HG03558 (cell line): ENCODE measurements around the gene LRRC23.
A peak's percentile ranks its signal among the peaks of the same experiment; 100 is the strongest.
"Not testable (repeated sequence)": the region's sequence is repeated elsewhere in the genome, so short reads cannot be mapped to it uniquely, and the experiment has no call there.

Source experiments
- ATAC-seq: cut with Tn5 transposase; IDR thresholded peaks from one replicate; pipeline ENCODE4 v1.9.1; 2021; ENCODE audit warnings: moderate number of reproducible peaks; ENCODE audit not compliant: unreplicated experiment; ENCODE audit errors: extremely low read depth

The LRRC23 gene

DNA sequence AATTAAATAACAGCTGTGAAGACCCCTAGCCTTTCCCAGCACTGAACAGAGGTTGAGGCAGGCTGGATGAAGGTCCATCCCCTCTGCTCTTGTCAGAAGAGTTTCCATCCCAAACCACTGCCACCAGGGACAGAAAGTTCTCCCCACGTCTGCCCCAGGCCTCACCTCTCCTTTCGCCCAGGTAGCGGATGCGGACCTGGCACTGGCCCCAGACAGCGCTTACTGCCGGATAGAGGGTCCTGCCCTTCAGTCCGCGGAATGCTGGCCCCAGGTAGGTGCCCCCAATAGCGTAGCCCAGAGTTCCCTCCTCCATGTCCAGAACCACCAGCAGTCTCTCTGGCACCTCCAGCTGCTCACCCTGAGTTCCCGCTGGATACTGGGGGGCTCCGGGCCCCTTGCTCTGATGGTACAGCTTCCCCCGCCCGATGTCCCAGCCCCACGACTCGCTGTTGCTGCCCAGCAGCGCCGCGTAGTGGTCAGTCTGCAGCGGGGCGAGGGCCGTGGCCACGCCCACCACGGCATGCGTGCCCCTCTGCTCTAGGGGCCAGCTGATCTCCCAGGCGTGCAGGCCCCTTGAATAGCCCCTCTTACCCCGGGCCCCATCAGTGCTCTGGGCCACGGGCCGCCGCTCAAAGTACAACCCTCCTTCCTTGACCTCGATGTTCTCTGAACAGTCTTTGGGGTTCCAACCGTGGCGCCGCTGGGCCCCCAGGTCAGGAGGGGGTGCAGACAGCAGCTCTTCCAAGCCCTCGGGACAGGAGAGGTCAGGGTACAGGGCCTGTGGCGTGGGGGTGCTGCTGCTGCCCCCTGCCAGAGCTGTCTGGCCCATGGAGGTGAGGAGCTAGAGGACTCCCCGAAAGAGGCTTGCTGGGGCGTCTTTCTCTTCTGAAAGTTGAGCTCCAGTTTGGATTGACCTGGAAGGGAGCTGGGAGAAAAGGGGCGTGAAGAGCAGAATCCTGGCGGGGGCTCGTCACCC is 32.3 kb upstream of the LRRC23 start:
- ATAC-seq = no peak

GRCh38 chr12:6873094-6874014 is 31.3 kb upstream of the LRRC23 start, which contains the start of gene SPSB2:
Gene SPSB2 (minus strand): TSS chr12:6873303. CDS start chr12:6872901, 402 bp downstream.
- ATAC-seq = peak; percentile 61

GRCh38 chr12:6874015-6874368 is 30.6 kb upstream of the LRRC23 start:
- not testable (repeated sequence) for ATAC-seq

DNA sequence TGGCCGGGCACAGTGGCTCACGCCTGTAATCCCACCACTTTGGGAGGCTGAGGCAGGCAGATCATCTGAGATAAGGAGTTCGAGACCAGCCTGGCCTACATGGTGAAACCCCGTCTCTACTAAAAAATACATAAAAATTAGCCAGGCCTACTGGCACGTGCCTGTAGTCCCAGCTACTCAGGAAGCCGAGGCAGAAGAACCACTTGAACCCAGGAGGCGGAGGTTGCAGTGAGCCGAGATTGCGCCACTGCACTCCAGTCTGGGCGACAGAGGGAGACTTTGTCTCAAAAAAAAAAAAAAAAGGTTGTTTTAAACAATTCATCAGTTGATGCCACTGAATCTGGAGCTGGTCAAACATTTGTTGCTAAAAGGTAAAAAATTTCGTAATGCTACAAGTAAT is 24.8 kb upstream of the LRRC23 start:
- ATAC-seq = not testable (repeated sequence)

- no peak for ATAC-seq
Observed at GRCh38 chr12:6883252-6883651, 21.4 kb upstream of the LRRC23 start.

DNA sequence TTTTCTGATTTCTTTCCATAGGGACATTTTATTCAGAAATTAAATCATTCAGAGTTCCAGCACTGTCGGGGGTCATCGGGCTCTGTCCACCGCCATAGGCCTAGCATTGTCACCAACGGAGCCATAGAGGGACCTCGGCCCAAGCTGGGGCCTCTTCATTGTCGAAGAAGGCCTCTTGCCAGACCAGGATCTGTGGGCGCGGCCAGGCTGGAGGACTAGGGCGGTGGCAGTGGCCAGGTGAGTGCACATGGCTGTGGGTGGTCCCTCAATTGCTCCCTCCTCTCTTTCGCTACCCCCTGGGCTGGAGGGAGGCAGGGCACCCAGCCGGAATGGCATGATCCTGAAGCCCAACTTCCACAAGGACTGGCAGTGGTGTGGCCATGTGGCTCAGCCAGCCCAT is 20.9 kb upstream of the LRRC23 start:
- ATAC-seq = no peak

DNA sequence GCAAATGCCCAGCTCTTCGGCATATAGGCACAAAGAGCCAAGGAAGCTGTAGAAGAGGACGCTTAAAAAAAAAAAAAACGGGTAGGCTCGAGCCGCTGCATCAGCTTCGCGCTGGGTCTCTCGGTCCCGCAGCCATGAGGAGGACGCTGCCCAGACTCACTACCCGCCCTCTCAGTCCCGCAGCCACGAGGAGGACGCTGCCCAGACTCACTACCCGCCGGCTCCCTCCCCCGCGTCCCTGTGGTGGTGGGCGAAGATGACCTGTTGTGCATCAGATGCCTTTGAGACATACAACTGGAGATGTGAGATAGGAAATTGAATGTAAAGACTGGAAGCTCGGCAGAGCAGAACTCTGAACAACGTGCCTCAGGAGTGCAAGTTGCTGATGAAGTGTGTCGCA is 20.1 kb upstream of the LRRC23 start:
- ATAC-seq = no peak

GRCh38 chr12:6886206-6886999 is 18.2 kb upstream of the LRRC23 start:
- not testable (repeated sequence) for ATAC-seq

DNA sequence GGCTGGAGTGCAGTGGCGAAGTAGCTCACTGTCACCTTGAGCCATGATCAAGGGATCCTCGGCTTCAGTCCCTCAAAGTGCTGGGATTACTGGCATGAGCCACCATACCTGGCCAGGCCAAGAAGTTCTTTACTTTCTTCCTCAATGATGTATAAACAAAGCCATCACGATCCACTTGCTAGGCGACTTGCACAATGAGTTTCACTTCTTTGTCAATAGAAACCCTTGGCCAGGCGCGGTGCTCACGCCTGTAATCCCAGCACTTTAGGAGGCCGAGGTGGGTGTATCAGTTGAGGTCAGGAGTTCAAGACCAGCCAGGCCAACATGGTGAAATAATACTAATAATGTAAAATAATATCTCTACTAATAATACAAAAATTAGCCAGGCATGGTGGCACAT is 17.2 kb upstream of the LRRC23 start:
- ATAC-seq = no peak

DNA sequence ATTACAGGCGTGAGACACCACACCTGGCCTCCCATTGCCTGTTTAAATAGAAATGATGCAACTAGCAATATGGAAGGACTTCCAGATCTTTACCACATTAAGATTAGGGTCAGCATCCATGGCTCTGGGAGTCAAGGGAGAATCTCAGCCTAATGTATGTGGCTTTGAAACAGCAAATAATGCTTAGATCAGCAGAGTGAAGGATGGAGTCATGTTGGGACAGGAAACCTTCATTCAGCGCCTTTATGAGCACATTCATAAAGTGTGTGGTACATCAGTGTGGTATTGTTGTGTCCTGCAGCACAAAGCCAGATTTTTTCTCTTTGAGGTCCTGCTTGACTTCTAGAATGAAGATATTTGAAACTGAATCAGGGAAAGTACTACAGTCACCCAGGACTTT is 16.3 kb upstream of the LRRC23 start:
- no peak for ATAC-seq

- ATAC-seq = not testable (repeated sequence)
Observed at GRCh38 chr12:6888794-6889193, 15.8 kb upstream of the LRRC23 start.

DNA sequence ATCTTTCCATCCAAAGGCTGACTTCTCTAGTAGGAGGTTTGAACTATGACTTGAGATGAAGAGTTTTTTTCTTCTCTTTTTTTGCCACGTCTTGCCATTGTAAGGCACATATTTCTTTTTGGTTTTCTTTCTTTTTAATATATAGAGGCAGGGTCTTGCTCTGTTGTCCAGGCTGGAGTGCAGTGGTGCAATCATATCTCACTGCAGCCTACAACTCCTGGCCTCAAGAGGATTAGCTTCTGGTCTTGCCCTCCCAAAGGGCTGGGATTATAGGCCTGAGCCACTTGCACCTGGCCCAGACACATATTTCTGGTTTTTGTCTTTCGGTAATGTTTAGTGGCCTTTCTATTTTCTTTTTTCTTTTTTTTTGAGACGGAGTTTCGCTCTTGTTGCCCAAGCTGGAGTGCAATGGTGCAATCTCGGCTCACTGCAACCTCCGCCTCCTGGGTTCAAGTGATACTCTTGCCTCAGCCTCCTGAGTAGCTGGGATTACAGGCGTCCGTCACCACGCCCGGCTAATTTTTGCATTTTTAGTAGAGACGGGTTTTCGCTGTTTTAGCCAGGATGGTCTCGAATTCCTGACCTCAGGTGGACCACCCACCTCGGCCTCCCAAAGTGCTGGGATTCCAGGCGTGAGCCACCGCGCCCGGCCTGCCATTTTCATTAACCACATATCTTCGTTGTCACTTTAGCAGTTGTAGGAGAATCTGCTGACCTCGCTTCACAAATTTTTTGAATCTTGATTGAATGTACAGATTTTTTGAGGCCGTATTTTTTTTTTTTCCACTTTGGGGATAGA is 14.6 kb upstream of the LRRC23 start:
- not testable (repeated sequence) for ATAC-seq

DNA sequence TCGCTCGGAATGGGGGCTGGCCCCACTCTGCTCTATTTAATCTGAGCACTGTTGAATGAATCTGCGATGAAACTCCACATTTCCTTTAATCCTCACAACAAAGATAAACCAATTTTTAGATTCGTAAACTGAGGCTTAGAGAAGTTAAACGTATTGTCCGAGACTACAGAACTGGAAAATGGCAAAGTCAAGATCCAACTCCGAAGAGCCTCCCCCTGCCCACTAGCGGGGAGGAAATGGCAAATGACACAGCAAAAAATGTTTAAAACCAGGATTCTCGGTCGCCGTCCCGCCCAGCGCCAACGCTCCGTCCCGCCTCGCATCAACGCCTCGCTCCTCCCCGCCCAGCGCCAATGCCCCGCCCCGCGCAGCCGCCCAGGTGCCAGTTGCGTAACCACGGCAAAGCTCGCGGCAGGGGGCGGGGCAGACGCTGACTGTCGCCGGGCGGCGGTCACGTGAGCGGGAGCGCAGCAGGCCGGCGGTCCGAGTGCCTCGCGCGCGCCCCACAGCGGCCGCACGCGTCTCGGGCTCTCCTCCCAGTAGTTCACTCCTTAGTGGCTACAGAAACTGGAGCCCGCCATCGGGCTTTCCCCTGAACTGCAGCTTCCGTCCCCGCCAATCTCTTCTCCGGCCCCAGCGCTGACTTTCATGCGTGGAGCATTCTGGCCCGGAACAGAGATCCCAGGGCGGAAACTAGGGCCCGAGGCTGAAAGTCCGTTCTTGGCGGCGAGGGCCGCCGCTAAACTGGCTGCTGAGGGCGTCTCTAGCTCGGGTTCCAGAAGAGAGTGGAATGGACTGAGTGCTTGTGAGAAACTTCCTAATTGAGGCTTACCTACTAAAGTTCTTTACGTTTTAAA is 13.6 kb upstream of the LRRC23 start:
- peak; percentile 86 for ATAC-seq

DNA sequence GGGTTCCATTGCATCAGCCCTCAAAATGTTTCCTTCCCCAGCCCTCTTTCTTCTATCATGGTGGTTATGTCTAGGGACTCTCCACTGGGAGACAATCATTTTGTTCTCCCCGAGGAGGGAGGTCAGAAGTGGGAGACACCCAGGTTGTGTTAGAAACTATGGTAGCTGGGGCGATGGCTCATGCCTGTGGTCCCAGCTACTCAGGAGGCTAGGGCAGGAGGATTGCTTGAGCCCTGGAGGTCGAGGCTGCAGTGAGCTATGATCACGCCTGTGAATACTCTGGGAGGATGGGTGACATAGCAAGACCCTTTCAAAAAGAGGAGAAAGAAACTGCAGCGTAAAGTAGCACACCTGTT is 13.0 kb upstream of the LRRC23 start:
- ATAC-seq = no peak

DNA sequence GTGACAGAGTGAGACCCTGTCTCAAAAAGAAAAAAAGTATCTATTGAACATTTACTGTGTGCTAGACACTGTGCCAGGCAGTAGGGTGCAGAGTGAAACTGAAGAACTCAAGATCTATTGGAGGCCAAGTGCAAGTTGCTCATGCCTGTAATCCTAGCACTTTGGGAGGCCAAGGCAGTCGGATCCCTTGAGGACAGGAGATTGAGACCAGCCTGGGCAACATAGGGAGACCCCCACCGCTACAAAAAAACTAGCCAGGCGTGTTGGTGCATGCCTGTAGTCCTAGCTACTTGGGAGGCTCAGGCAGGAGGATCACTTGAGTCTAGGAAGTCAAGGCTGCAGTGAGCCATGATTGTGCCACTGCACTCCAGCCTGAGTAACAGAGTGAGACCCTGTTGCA is 11.9 kb upstream of the LRRC23 start:
- ATAC-seq = not testable (repeated sequence)

GRCh38 chr12:6894321-6894720 is 10.3 kb upstream of the LRRC23 start:
- no peak for ATAC-seq

DNA sequence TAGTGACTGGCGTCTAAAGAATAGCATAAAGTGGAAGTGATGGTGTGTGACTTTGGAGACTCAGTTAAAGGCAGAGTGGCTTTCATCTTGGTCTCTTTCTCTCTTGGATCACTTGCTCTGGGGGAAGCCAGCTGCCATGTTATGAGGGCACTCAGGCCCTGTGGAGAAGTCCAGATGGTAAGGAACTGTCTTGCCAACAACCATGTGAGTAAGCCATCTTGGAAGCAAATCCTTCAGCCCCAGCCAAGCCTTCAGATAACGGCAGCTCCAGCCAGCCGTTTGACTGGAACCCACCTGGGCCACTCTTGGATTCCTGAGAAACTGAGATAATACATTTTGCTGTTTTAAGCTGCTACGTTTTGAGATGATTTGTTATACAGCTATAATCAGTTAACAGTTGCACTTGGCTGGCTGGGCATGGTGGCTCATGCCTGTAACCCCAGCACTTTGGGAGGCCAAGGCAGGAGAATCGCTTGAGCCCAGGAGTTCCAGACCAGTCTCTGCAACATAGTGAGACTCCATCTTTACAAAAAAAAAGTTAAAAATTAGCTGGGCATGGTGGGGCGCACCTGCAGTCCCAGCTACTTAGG is 7.7 kb upstream of the LRRC23 start:
- no peak for ATAC-seq

GRCh38 chr12:6899427-6899826 is 5.2 kb upstream of the LRRC23 start:
- ATAC-seq = no peak
